GM23338 (cell line): ENCODE data around the gene RAP1GDS1. TPM values are rescaled to one million over a fixed set of nuclear protein-coding genes. Genes with fewer than 3 reads are reported as not detected.

Source experiments
- ATAC-seq: fragments of 200-7000 bp; cut with Tn5 transposase; 3 replicates; pipeline ENCODE4 v1.9.1; 2020
- DNase-seq: peaks from one replicate; pipeline ENCODE4 v3.0.0-alpha.2; 2015; ENCODE audit warnings: low spot score
- H2AFZ ChIP-seq: fragments of 200-600 bp; sonication (generic); 2 replicates; pipeline ENCODE4 v1.8.0; 2016; ENCODE audit warnings: antibody characterized with exemption, mild to moderate bottlenecking, moderate library complexity
- H3F3A ChIP-seq: fragments of 200-600 bp; sonication (generic); replicated peaks from 2 replicates; pipeline ENCODE4 v1.8.0; 2017; ENCODE audit warnings: antibody characterized with exemption, mixed run types, low read depth
- H3K27ac ChIP-seq: fragments of 200-600 bp; sonication (generic); 2 replicates; pipeline ENCODE4 v1.6.1; 2016; ENCODE audit warnings: low read depth
- H3K27me3 ChIP-seq: fragments of 200-600 bp; sonication (generic); 2 replicates; pipeline ENCODE4 v1.8.0; 2016; ENCODE audit warnings: mild to moderate bottlenecking, mixed run types, moderate library complexity; ENCODE audit not compliant: insufficient read depth
- H3K36me3 ChIP-seq: fragments of 200-600 bp; sonication (generic); 2 replicates; pipeline ENCODE4 v1.8.0; 2016; ENCODE audit warnings: mild to moderate bottlenecking; ENCODE audit not compliant: insufficient read depth
- H3K4me1 ChIP-seq: fragments of 200-600 bp; sonication (generic); 2 replicates; pipeline ENCODE4 v1.8.0; 2016; ENCODE audit warnings: mild to moderate bottlenecking, moderate library complexity; ENCODE audit not compliant: insufficient read depth
- H3K4me2 ChIP-seq: fragments of 200-600 bp; sonication (generic); 2 replicates; pipeline ENCODE4 v1.7.1; 2017; ENCODE audit warnings: mixed run types
- H3K4me3 ChIP-seq: fragments of 200-600 bp; sonication (generic); 2 replicates; pipeline ENCODE4 v1.6.1; 2016; ENCODE audit warnings: mixed run types
- H3K79me2 ChIP-seq: fragments of 200-600 bp; sonication (generic); replicated peaks from 2 replicates; pipeline ENCODE4 v1.8.0; 2017; ENCODE audit warnings: mild to moderate bottlenecking; ENCODE audit not compliant: insufficient read depth
- H3K9me2 ChIP-seq: fragments of 200-600 bp; sonication (generic); 2 replicates; pipeline ENCODE4 v1.8.0; 2017; ENCODE audit not compliant: insufficient read depth
- H4K20me1 ChIP-seq: fragments of 200-600 bp; sonication (generic); replicated peaks from 2 replicates; pipeline ENCODE4 v1.8.0; 2017; ENCODE audit warnings: mild to moderate bottlenecking; ENCODE audit not compliant: insufficient read depth
- H3K27ac Mint-ChIP-seq: 2 replicates; pipeline ENCODE4 v1.8.0; 2020; ENCODE audit warnings: inconsistent platforms, mild to moderate bottlenecking, moderate library complexity, mixed read lengths
- H3K27me3 Mint-ChIP-seq: 3 replicates; pipeline ENCODE4 v1.8.0; 2022; ENCODE audit warnings: low read depth, mild to moderate bottlenecking, moderate library complexity, mixed read lengths, inconsistent platforms; ENCODE audit not compliant: insufficient read depth, poor library complexity
- H3K36me3 Mint-ChIP-seq: 3 replicates; pipeline ENCODE4 v1.8.0; 2021; ENCODE audit warnings: low read depth, mild to moderate bottlenecking, inconsistent platforms, moderate library complexity, mixed read lengths
- H3K4me1 Mint-ChIP-seq: 3 replicates; pipeline ENCODE4 v1.8.0; 2020; ENCODE audit warnings: mild to moderate bottlenecking, inconsistent platforms, mixed read lengths
- H3K4me3 Mint-ChIP-seq: 3 replicates; pipeline ENCODE4 v1.8.0; 2021; ENCODE audit warnings: moderate library complexity, mild to moderate bottlenecking, inconsistent platforms, mixed read lengths
- H3K9me3 Mint-ChIP-seq: 3 replicates; pipeline ENCODE4 v1.8.0; 2020; ENCODE audit warnings: moderate library complexity, mild to moderate bottlenecking, inconsistent platforms, mixed read lengths
- CREB1 ChIP-seq: fragments of 250-450 bp; sonication (Bioruptor Pico); IDR thresholded peaks from 2 replicates; pipeline ENCODE4 v1.5.0; 2020; ENCODE audit warnings: low read depth, mild to moderate bottlenecking, moderate library complexity
- CTCF ChIP-seq, 2 experiments: fragments of 200-600 bp in 1 of 2; sonication (generic) in 1 of 2; conservative IDR thresholded peaks; 2 replicates each; pipeline versions ENCODE4 v1.5.1 to v1.6.1; 2016 to 2017; ENCODE audit warnings: antibody characterized with exemption in 2 of 2, low read depth in 2 of 2, mild to moderate bottlenecking in 2 of 2, moderate library complexity in 1 of 2
- ETS1 ChIP-seq: IDR thresholded peaks from 2 replicates; pipeline ENCODE4 v1.6.1; 2016; ENCODE audit warnings: antibody characterized with exemption
- EZH2 ChIP-seq: fragments of 200-600 bp; sonication (generic); IDR thresholded peaks from one replicate; pipeline ENCODE4 v1.8.0; 2017; ENCODE audit warnings: antibody characterized with exemption, mild to moderate bottlenecking, low read depth; ENCODE audit not compliant: unreplicated experiment
- EZH2phosphoT487 ChIP-seq: fragments of 200-600 bp; sonication (generic); IDR thresholded peaks from one replicate; pipeline ENCODE4 v1.8.1; 2018; ENCODE audit warnings: antibody characterized with exemption; ENCODE audit not compliant: unreplicated experiment
- JUNB ChIP-seq: IDR thresholded peaks from one replicate; pipeline ENCODE4 v1.6.1; 2016; ENCODE audit warnings: antibody characterized with exemption; ENCODE audit not compliant: unreplicated experiment
- NANOG ChIP-seq: IDR thresholded peaks from 2 replicates; pipeline ENCODE4 v1.6.1; 2016; ENCODE audit warnings: antibody characterized with exemption, borderline replicate concordance
- POLR2AphosphoS5 ChIP-seq: IDR thresholded peaks from 2 replicates; pipeline ENCODE4 v1.6.1; 2016; ENCODE audit warnings: antibody characterized with exemption, low read depth
- REST ChIP-seq: IDR thresholded peaks from one replicate; pipeline ENCODE4 v1.6.1; 2018; ENCODE audit warnings: antibody characterized with exemption; ENCODE audit not compliant: unreplicated experiment
- STAT1 ChIP-seq: IDR thresholded peaks from one replicate; pipeline ENCODE4 v1.6.1; 2016; ENCODE audit warnings: antibody characterized with exemption; ENCODE audit not compliant: unreplicated experiment
- ZNF114 ChIP-seq: fragments of 250-450 bp; sonication (Bioruptor Pico); IDR thresholded peaks from 2 replicates; pipeline ENCODE4 v1.5.0; 2020; ENCODE audit warnings: mild to moderate bottlenecking, moderate library complexity
- ZNF331 ChIP-seq: fragments of 250-450 bp; sonication (Bioruptor Pico); IDR thresholded peaks from 2 replicates; pipeline ENCODE4 v1.5.0; 2020; ENCODE audit warnings: low read depth, mild to moderate bottlenecking, moderate library complexity
- ZNF462 ChIP-seq: fragments of 250-450 bp; sonication (Bioruptor Pico); IDR thresholded peaks from 2 replicates; pipeline ENCODE4 v1.5.0; 2020; ENCODE audit warnings: mild to moderate bottlenecking, moderate library complexity
- polyA plus RNA-seq: library from polyadenylated mRNA; unstranded; fragments of >200 nt; fragmentation: Nextera tagmentation; extraction: Ambion mirVana; gene quantifications from 2 replicates; pipeline ENCODE4 v1.2.1, GENCODE V29; 2016
- total RNA-seq: library from RNA; depleted of rRNA; stranded (reverse); fragments of >200 nt; shearing (Covaris generic); gene quantifications from 2 replicates; pipeline ENCODE4 v1.2.3, GENCODE V29; 2014

Gene RAP1GDS1
- total and polyA plus RNA-seq, 2 experiments from 2014 or later, result 23.7 to 32.4 TPM

- Histone ChIP-seq H2AFZ (peak overlapping the region; percentile 60; the same call in 1 of the 2 replicates), H4K20me1 (no peaks in the 10 kb centered on the region), H3K4me2 (no peak overlapping the region), H3K27me3 (no peaks in the 10 kb centered on the region), H3K9me2 (no peaks in the 10 kb centered on the region), H3K4me3 (no peak overlapping the region), H3K27ac (no peak overlapping the region), H3K79me2 (no peaks in the 10 kb centered on the region), H3K36me3 (peaks cover 4% of the 10 kb centered on the region; the same call in 1 of the 2 replicates), H3F3A (0 out of 2 replicates have a peak, but pooled peaks cover 2% of the 10 kb centered on the region), H3K4me1 (no peaks in the 10 kb centered on the region; the same call in 1 of the 2 replicates)
- no peak overlapping the region for H3K4me3 Mint-ChIP-seq
- H3K4me1 Mint-ChIP-seq, result peaks cover 14% of the 10 kb centered on the region
- H3K9me3 Mint-ChIP-seq, result no peaks in the 10 kb centered on the region
- H3K36me3 Mint-ChIP-seq, result peaks cover 9% of the 10 kb centered on the region
- H3K27me3 Mint-ChIP-seq, result peaks cover 2% of the 10 kb centered on the region
- TF ChIP-seq CREB1 (CRISPR knock-in tag) (no peak), ZNF462 (CRISPR knock-in tag) (no peak), ETS1 (no peak), ZNF114 (CRISPR knock-in tag) (no peak), REST (no peak), CTCF (conservative IDR thresholded peaks at IDR 0.05; ENCODE audit: low read depth in 2 of 2) (no peak), EZH2phosphoT487 (no peak), STAT1 (no peak), EZH2 (no peak), JUNB (no peak), NANOG (no peak), POLR2AphosphoS5 (no peak), ZNF331 (no peak)
- DNase-seq (no peak), ATAC-seq (peak; percentile 22)
- no peak overlapping the region for H3K27ac Mint-ChIP-seq
Measured at GRCh38 chr4:98466868-98467599, 205.8 kb downstream of the RAP1GDS1 start.
